Stomach (tissue), 4 donors: ENCODE results near the gene EDNRB.

Source experiments
- CTCF ChIP-seq, 7 experiments: fragments of 450-650 bp in 4 of 7; fragments of 200-600 bp in 3 of 7; sonication (generic) in 3 of 7; IDR thresholded peaks; one replicate each; pipeline ENCODE4 v1.5.1; 2016 to 2019; ENCODE audit warnings: antibody characterized with exemption in 7 of 7, control low read depth in 2 of 7, mild to moderate bottlenecking in 1 of 7
- POLR2AphosphoS5 ChIP-seq, 3 donors: sonication (generic); formaldehyde crosslinking; IDR thresholded peaks; one replicate each; pipeline ENCODE4 v1.6.1; 2016; ENCODE audit warnings: antibody characterized with exemption in 3 of 3

- TF ChIP-seq CTCF (IDR thresholded peaks at IDR 0.05) (no peak), POLR2AphosphoS5 (IDR thresholded peaks at IDR 0.05) (no peak)
These were observed 55.5 kb downstream of the EDNRB start for GRCh38 chr13:77863144-77863543.
